GM19351 (cell line): ENCODE measurements around the gene LHFPL6.

Experiments used
- ATAC-seq: cut with Tn5 transposase; IDR thresholded peaks from one replicate; pipeline ENCODE4 v1.9.1; 2021; ENCODE audit warnings: mild to moderate bottlenecking, moderate library complexity; ENCODE audit not compliant: unreplicated experiment

The LHFPL6 gene

DNA sequence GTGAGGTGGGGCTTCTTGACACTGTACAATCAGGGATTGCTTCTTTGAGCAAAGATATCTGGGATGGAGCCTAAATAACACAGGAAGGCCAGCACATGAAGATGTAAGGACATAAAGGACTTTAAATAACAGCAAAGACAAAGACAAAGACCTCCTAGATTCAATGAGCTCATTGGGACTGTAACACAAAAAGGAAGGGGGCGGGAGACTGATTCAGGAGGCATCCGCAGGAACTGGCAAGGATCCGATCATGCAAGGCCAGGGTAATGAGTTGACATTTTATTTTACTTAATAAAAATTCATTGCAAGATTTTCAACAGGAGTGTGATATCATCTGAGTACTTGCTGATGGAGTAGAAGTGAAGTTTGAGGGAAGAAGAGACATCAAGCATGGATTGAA is 121.5 kb downstream of the LHFPL6 start:
- ATAC-seq, result no peak

DNA sequence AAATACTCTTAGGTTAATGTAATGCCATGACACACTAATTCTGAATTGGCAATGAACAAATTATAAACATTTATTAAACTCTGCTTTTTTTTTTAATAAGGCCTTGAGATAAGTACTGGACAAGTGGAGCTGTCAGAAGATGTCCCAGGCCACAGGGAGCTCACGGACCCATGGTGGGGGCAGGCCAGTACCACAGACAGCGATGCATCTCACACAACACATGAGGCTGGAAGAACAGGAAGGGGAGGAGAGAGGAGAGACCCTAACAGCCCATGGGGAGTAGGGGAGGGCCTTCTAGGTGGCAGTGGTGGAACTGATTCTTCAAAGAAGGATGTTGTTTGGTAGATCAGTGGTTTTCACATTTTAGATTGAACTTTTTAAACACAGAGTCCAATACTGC is 128.4 kb downstream of the LHFPL6 start:
- ATAC-seq, result no peak

- ATAC-seq, result no peak
These were observed 133.3 kb downstream of the LHFPL6 start for GRCh38 chr13:39469676-39470075.

- ATAC-seq, result no peak
These were observed 134.7 kb downstream of the LHFPL6 start for GRCh38 chr13:39468306-39468705.

- ATAC-seq, result no peak
These were observed 139.4 kb downstream of the LHFPL6 start for GRCh38 chr13:39463611-39464010.

GRCh38 chr13:39462906-39463305 is 140.1 kb downstream of the LHFPL6 start:
- ATAC-seq, result no peak

DNA sequence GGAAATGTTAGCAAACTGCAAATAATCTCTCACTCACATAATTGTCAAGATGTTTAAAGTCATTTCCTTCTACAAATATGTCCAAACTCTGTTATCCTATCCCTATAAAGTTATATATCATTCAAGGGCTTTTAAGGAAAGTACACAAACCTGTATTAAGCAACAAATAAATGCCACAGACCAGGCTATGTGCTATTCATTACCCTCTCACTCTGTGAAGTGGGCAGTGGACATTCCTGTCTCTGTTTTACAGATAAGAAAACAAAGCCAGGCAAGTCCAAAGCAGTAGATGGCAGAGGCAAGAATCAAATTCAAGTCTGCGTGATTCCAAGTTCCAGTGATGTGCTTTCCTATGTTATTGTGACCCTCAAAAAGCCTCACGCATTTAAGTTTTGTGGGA is 140.6 kb downstream of the LHFPL6 start:
- no peak for ATAC-seq

DNA sequence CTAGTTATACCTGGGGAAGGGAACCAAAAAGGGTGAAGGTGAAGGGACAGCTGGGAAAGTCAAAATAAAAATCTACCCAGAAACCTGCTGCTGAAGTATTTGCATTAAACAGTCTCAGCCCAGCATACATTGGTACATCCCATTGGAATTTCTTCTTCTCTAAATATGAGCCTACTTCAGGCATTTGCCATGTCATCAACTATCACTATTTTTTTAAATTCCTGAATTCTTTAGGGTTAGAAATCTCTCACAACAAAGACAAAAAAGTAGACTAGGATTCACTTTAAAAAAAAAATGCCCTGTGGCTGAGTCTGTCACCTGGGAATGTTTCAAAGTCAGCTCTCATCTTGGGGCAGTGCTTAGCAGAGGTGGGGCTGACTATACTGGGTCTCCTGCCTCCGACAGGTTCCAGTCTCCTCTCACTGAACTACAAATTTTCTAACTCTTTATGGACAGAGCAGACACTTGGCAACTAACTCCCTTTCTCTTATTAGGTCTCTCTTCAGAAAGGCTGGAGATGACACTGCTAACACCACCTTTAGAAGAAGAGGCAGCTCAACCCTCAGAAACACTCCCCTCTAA is 141.2 kb downstream of the LHFPL6 start:
- ATAC-seq, result no peak

- no peak for ATAC-seq
These were observed 145.7 kb downstream of the LHFPL6 start for GRCh38 chr13:39457274-39457673.

GRCh38 chr13:39455521-39456175 is 147.3 kb downstream of the LHFPL6 start:
- ATAC-seq, result no peak

DNA sequence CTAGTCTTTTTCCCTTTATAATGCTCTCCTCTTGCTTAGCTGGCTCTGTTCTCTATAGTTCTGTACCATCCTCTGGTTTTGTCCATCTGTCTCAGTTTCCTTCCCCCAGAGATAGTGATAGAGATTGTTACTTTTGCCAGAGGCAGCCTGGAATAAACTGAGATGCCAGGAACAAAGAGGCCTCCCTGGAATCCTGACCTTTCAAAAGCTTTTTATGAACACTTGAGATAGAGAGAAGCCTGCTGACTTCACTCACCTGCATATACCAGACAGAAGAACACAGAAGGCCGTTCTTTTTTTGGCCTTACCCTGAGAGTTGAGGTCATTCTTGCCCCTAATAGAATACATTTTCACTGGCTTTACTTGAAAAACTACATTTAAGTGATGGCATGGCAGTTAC is 150.2 kb downstream of the LHFPL6 start:
- ATAC-seq, result no peak

DNA sequence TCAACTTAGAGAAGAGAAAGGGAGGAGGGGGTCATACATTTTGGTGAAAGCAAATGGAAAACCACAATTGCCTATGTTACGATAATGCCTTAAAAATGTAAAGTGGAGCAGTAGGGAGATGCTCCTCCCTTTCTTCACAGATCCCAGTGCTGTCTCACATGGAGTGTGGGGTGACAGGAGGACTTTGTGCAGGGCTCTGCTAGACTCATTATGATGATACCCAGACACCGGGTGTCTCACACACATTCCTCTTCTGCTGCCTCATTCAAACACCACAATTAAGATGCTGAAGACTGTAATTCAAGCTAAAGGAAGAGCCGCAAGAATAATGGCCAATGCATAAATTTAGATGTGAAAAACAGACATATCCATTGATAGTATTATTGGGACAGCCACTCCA is 150.6 kb downstream of the LHFPL6 start:
- ATAC-seq, result no peak

DNA sequence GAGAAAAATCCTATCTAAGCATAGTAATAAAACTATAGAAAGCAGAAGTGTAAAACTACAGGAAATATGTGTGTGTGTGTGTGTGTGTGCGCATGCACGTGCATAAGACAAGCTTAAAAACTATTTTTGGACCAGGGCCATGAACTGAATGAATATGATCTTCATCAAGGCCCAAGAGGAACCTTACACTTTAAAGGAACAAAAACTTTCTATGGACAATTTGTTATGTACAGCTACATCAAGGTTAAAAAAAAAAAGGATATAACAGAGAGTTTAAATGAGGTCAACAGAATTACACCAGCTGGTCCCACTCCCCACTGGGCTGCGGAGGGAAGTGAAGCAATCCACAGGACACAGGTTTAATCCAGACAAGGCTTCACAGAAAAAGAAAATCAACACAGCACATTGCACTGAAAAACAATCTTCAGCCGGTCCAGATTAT is 151.1 kb downstream of the LHFPL6 start:
- ATAC-seq, result no peak

GRCh38 chr13:39451301-39451700 is 151.7 kb downstream of the LHFPL6 start:
- ATAC-seq, result no peak

DNA sequence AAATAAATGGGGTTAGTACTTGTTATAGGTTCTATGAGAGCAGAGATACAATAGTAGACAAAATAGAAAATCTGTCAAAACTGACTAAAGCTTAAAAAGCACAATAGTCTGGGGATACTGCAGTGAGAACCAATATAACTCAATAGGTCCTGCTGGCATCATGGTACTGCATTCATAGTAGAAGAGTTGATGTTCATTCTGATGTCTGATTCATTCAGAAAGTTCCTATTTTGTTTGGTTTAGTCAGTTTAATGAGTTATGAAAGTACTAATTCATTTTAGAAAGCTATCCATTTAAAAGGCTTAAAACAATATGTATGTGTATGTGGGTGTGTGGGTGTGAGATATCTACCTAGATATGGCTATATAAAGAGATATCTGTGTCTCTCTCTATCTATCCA is 152.8 kb downstream of the LHFPL6 start:
- no peak for ATAC-seq

DNA sequence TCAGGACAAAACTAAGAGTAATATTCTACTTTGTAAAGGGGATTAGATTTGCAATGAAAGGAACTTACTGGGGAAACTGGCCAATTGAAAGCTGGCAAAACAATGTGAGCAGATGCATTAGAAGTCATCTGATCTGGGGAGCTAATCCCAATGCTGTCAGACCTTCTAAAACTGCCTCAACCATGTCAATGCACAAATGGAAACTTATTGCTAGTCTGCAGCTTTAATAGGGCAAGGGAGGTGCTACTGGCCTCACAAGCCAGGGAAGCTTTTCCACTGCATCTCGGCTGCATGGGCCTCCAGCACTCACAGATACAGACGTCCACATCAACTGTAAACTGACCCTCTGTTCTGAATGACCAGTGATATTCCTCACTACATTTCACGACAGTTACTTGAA is 154.2 kb downstream of the LHFPL6 start:
- no peak for ATAC-seq

GRCh38 chr13:39446865-39447264 is 156.1 kb downstream of the LHFPL6 start:
- no peak for ATAC-seq

- no peak for ATAC-seq
These were observed 158.1 kb downstream of the LHFPL6 start for GRCh38 chr13:39444866-39445265.

DNA sequence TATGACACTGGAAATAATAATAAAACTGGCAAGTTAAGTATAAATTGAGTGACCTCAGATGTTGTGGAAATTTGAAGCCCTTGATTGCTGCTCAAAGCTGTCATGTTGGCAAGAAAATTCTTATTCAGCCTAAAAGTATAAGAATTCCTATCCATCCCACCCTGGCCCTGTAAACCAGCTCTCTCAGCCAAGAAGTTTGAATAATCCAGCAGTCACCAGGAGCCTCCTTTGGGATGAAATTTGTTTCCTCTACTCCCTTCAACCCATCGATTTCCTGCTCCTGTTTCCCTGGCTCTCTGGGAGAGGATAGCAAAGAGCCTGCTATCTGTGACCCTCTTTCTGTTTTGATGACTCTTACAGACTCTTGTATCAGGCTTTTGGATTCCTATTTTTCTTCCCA is 169.3 kb downstream of the LHFPL6 start:
- ATAC-seq, result no peak

DNA sequence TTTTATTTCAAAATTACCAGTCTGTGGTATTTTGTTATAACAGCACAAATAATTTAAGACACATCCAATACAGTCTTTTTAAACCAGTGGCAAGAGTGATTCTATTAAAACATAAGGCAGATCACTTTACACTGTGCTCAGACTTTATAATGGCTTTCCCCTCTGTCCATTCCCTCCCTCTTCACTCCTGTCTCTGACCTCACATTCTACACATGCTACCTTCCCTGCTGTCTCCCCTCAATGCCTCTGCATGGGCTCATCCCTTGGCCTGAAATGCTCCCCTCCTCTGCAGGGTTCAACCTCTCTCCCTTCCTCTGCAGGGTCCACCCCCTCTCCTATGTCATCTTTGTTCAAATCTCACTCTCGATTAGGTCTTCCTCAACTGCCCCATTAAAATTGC is 170.8 kb downstream of the LHFPL6 start:
- ATAC-seq, result no peak

GRCh38 chr13:39422845-39423565 is 180.0 kb downstream of the LHFPL6 start:
- ATAC-seq, result no peak

DNA sequence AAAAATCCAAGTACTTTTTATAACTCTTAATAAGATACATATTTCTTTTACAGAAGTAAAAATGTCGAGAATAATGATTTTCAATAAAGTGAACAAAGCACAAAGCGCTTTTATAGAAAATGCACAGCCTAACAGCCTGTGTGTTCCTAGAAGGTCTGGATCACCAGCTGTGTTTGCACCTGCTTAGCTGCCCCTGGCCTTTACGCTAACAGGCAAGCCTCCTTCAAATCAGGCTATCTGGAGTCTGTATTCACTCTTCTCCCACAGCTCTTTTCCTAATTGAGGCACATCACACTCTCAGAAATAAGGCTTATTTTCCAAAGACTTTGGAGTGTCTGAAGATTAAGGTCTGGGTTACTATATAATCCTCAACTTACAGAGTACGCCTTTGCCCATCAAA is 183.1 kb downstream of the LHFPL6 start:
- no peak for ATAC-seq
